Skeletal muscle cell (primary cell): ENCODE results near the gene LETM1.

ENCODE experiments used
- DNase-seq: peaks from one replicate; pipeline ENCODE4 v3.0.0-alpha.2; 2010; ENCODE audit warnings: low read depth
- H3K4me3 ChIP-seq: 2 replicates; pipeline ENCODE4 v1.5.1; 2011; ENCODE audit warnings: low read depth, mild to moderate bottlenecking, control low read depth, low read length, moderate library complexity

Gene LETM1

GRCh38 chr4:1770245-1770644 lies 85.7 kb downstream of the LETM1 start:
- H3K4me3 ChIP-seq, result no peak overlapping the region
- DNase-seq, result no peak

- no peak for DNase-seq
- no peak overlapping the region for H3K4me3 ChIP-seq
Observed at GRCh38 chr4:1769692-1770091, 86.3 kb downstream of the LETM1 start.

- no peak for DNase-seq
- H3K4me3 ChIP-seq, result no peak overlapping the region
Observed at GRCh38 chr4:1768367-1769034, 87.5 kb downstream of the LETM1 start.

GRCh38 chr4:1767770-1768366 lies 88.1 kb downstream of the LETM1 start:
- DNase-seq, result no peak
- H3K4me3 ChIP-seq, result peak overlapping the region; percentile 43

GRCh38 chr4:1767061-1767769 lies 88.7 kb downstream of the LETM1 start:
- DNase-seq, result no peak
- H3K4me3 ChIP-seq, result peak overlapping the region; percentile 43

GRCh38 chr4:1766106-1767060 lies 89.6 kb downstream of the LETM1 start:
- no peak for DNase-seq
- no peak overlapping the region for H3K4me3 ChIP-seq

GRCh38 chr4:1765409-1766072 lies 90.4 kb downstream of the LETM1 start:
- DNase-seq, result no peak
- H3K4me3 ChIP-seq, result no peak overlapping the region

GRCh38 chr4:1764670-1765069 lies 91.3 kb downstream of the LETM1 start:
- DNase-seq, result no peak
- no peak overlapping the region for H3K4me3 ChIP-seq

- peak overlapping the region; percentile 11 for H3K4me3 ChIP-seq
- DNase-seq, result no peak
Observed at GRCh38 chr4:1763550-1764080, 92.3 kb downstream of the LETM1 start.

- no peak for DNase-seq
- H3K4me3 ChIP-seq, result no peak overlapping the region
Observed at GRCh38 chr4:1763070-1763549, 92.8 kb downstream of the LETM1 start.

GRCh38 chr4:1762264-1763010 lies 93.5 kb downstream of the LETM1 start:
- no peak overlapping the region for H3K4me3 ChIP-seq
- DNase-seq, result no peak
